HL-60 (cell line): ENCODE data around the gene MACROD2.

Source experiments
- CTCF ChIP-seq: IDR thresholded peaks from one replicate; pipeline ENCODE4 v1.5.1; 2011; ENCODE audit warnings: low read length, control low read depth, inconsistent platforms; ENCODE audit not compliant: insufficient read depth
- POLR2AphosphoS5 ChIP-seq: IDR thresholded peaks from 2 replicates; pipeline ENCODE4 v1.6.1; 2012; ENCODE audit warnings: low read depth
- REST ChIP-seq: IDR thresholded peaks from 2 replicates; pipeline ENCODE4 v1.6.1; 2012; ENCODE audit warnings: low read depth; ENCODE audit not compliant: insufficient replicate concordance

- TF ChIP-seq CTCF = no peak
- TF ChIP-seq REST = no peak
- TF ChIP-seq POLR2AphosphoS5 = no peak
These were observed 1114.2 kb downstream of the MACROD2 start for GRCh38 chr20:15109494-15109893.
